Duodenal mucosa (tissue), 2 donors: ENCODE data around the gene ADAMTS15.

ENCODE experiments used
- H3K27ac ChIP-seq: one replicate; pipeline ENCODE4 v1.7.0; 2013; ENCODE audit warnings: low read depth, low read length
- H3K27me3 ChIP-seq, 2 donors: one replicate each; pipeline ENCODE4 v1.7.0; 2013; ENCODE audit warnings: low read length in 2 of 2, control low read depth in 1 of 2; ENCODE audit not compliant: insufficient read depth in 2 of 2, control insufficient read depth in 1 of 2
- H3K36me3 ChIP-seq, 2 donors: one replicate each; pipeline ENCODE4 v1.7.0; 2013; ENCODE audit warnings: low read length in 2 of 2, control low read depth in 1 of 2; ENCODE audit not compliant: insufficient read depth in 2 of 2, control insufficient read depth in 1 of 2
- H3K4me1 ChIP-seq, 2 donors: one replicate each; pipeline ENCODE4 v1.7.0; 2013; ENCODE audit warnings: low read length in 2 of 2, control low read depth in 1 of 2; ENCODE audit not compliant: insufficient read depth in 2 of 2, control insufficient read depth in 1 of 2
- H3K4me3 ChIP-seq, 2 donors: one replicate each; pipeline ENCODE4 v1.7.0; 2013; ENCODE audit warnings: low read length in 2 of 2, low read depth in 1 of 2
- H3K9ac ChIP-seq, 2 donors: one replicate each; pipeline ENCODE4 v1.7.0; 2013; ENCODE audit warnings: low read length in 2 of 2, low read depth in 1 of 2
- H3K9me3 ChIP-seq, 2 donors: one replicate each; pipeline ENCODE4 v1.7.0; 2013; ENCODE audit warnings: low read length in 2 of 2, control low read depth in 1 of 2; ENCODE audit not compliant: control insufficient read depth in 1 of 2

ADAMTS15 gene

DNA sequence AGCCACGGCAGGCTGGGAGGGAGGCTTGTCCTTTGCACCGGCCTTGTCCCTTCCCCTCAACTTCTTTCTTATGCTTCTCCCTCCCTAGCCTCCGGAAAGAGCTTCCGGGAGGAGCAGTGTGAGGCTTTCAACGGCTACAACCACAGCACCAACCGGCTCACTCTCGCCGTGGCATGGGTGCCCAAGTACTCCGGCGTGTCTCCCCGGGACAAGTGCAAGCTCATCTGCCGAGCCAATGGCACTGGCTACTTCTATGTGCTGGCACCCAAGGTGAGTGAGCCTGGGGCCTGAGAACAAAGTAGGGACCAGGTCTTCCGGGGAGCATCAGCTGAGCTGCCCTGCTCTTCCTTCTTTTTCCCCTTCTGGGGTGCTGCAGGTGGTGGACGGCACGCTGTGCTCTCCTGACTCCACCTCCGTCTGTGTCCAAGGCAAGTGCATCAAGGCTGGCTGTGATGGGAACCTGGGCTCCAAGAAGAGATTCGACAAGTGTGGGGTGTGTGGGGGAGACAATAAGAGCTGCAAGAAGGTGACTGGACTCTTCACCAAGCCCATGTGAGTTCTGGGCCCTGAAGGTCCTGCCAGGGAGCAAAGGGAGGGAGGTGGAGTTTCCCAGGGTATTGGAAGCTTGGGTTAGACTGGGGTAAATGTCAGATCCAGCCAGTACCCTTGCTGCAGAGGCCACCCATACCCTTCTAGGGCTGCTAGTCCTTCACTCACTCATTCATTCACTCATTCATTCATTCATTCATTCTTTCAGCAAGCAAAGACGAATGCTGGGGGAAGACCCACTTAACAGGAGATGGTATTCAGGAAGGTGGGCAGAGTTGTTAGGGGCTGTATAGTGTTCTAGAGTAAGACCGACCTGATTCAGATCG lies 22.6 kb downstream of the ADAMTS15 start:
- no peaks in the 10 kb centered on the region for H3K4me1 ChIP-seq
- H3K4me3 ChIP-seq, result no peak overlapping the region
- no peak overlapping the region for H3K9ac ChIP-seq
- H3K27ac ChIP-seq, result no peak overlapping the region
- H3K9me3 ChIP-seq, result no peaks in the 10 kb centered on the region
- peaks cover 0 to 5% of the 10 kb centered on the region in 2 donors for H3K36me3 ChIP-seq
- H3K27me3 ChIP-seq, result no peaks in the 10 kb centered on the region

- Histone ChIP-seq H3K27ac (no peak overlapping the region), H3K4me3 (no peak overlapping the region), H3K36me3 (peaks cover 0 to 5% of the 10 kb centered on the region in 2 donors), H3K27me3 (no peaks in the 10 kb centered on the region), H3K9me3 (no peaks in the 10 kb centered on the region), H3K4me1 (no peaks in the 10 kb centered on the region), H3K9ac (no peak overlapping the region)
These were observed 23.4 kb downstream of the ADAMTS15 start for GRCh38 chr11:130471731-130472433.

DNA sequence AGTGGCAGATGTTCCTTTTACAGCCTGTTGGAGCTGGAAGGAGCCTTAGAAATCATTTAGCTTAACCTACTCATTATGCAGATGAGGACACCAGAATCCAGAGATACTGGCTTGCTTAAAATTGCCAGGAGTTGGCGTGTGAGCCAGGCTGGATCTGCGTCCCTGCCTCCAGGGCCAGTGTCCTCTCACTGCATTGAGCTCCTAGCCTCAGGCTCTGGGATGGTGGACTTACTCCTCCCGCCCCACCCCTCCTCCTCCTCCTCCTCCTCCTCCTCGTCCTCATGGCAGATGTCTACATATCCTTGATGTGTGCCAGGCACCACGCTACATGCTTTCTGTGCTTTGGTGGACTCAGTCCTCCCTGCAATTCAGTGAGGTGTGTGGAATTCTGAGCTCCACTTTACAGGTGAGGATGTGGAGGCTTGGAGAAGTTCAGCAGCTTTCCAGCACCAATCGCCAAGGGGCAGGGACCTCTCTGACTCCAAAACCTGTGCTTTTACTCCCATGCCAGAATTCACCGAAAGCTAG lies 24.1 kb downstream of the ADAMTS15 start:
- no peaks in the 10 kb centered on the region for H3K4me1 ChIP-seq
- no peaks in the 10 kb centered on the region for H3K27me3 ChIP-seq
- peaks cover 0 to 5% of the 10 kb centered on the region in 2 donors for H3K36me3 ChIP-seq
- H3K9ac ChIP-seq, result no peak overlapping the region
- H3K4me3 ChIP-seq, result no peak overlapping the region
- no peak overlapping the region for H3K27ac ChIP-seq
- no peaks in the 10 kb centered on the region for H3K9me3 ChIP-seq

GRCh38 chr11:130473056-130473794 lies 24.8 kb downstream of the ADAMTS15 start:
- Histone ChIP-seq H3K4me1 (peaks cover 2 to 3% of the 10 kb centered on the region in 2 donors), H3K4me3 (no peak overlapping the region), H3K9ac (no peak overlapping the region), H3K9me3 (no peaks in the 10 kb centered on the region), H3K27ac (no peak overlapping the region), H3K36me3 (peaks cover 0 to 5% of the 10 kb centered on the region in 2 donors), H3K27me3 (no peaks in the 10 kb centered on the region)

DNA sequence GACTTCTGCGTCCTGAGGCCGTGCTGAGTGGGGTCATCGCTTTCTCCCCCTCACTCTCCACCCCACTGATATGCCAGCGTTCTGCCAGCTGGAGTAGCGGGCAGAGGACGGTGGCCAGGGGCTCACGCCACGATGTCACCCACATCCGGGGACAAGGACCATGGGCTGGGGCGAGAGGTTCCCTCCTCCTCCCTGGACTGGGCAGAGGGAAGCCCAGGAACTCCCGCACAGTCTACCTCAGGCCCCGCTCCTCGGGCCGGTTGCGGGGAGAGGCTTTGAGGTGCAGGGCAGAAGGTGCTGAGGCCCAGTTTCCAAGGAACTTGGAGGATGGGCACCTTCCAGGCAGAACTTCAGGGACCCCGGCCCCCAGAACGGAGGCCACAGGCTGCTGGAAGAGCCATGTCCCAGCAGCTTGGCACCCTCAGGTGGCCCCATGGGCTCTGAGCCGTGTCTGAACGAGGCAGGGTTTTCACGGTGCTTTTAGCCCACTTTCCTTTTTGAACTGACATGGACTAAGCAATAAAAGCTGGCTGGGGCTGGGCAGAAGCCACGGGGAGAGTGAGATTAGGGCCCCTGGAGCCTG lies 25.4 kb downstream of the ADAMTS15 start:
- Histone ChIP-seq H3K4me1 (peaks cover 9 to 10% of the 10 kb centered on the region in 2 donors), H3K36me3 (peaks cover 0 to 5% of the 10 kb centered on the region in 2 donors), H3K9me3 (no peaks in the 10 kb centered on the region), H3K4me3 (no peak overlapping the region), H3K27ac (no peak overlapping the region), H3K27me3 (no peaks in the 10 kb centered on the region), H3K9ac (no peak overlapping the region)

- H3K9me3 ChIP-seq, result no peaks in the 10 kb centered on the region
- peaks cover 0 to 5% of the 10 kb centered on the region in 2 donors for H3K36me3 ChIP-seq
- no peaks in the 10 kb centered on the region for H3K27me3 ChIP-seq
- no peak overlapping the region for H3K9ac ChIP-seq
- peaks cover 10 to 14% of the 10 kb centered on the region in 2 donors for H3K4me1 ChIP-seq
- no peak overlapping the region for H3K4me3 ChIP-seq
- no peak overlapping the region for H3K27ac ChIP-seq
These were observed 26.4 kb downstream of the ADAMTS15 start for GRCh38 chr11:130474637-130475400.

DNA sequence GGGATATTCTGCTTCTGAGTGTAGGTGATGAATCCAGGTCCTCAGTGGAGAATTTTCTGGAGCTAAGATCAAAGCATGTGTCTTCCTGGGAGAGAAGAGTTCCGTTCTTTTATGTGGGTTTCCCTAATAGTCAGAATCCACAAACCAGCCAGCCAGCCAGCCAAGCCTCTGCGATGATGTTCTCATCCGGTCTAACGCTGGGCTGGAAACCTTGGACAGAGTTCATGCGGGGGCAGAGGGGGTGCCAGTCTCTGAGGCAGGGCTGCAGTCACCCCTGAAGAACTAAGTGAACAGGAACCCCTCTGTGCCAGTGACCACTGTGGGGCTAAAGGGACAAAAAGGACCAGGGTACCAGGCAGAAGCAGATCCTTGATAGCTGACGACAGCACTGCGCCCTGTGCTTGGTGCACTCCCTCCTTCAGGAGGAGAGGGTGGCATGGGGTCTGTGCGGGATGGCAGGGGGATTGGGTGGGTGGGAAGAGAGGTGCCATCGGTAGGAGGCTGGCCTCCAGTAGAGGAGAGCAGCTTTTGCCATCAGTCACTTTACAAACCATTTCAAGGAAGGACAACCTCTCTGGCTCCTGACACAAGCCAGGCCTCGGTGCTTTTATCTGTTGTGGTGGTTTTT lies 27.1 kb downstream of the ADAMTS15 start:
- Histone ChIP-seq H3K4me3 (no peak overlapping the region), H3K27me3 (no peaks in the 10 kb centered on the region), H3K4me1 (peaks cover 10 to 14% of the 10 kb centered on the region in 2 donors), H3K27ac (no peak overlapping the region), H3K36me3 (peaks cover 0 to 5% of the 10 kb centered on the region in 2 donors), H3K9me3 (no peaks in the 10 kb centered on the region), H3K9ac (no peak overlapping the region)

GRCh38 chr11:130476200-130476921 lies 27.9 kb downstream of the ADAMTS15 start:
- Histone ChIP-seq H3K27me3 (no peaks in the 10 kb centered on the region), H3K4me1 (peaks cover 10 to 14% of the 10 kb centered on the region in 2 donors), H3K9me3 (no peaks in the 10 kb centered on the region), H3K36me3 (no peaks in the 10 kb centered on the region), H3K9ac (no peak overlapping the region), H3K27ac (no peak overlapping the region), H3K4me3 (no peak overlapping the region)
